H7 (cell line): ENCODE measurements around the gene CD300LD. TPM values are rescaled to one million over a fixed set of nuclear protein-coding genes. Genes with fewer than 3 reads are reported as not detected.
A peak's percentile ranks its signal among the peaks of the same experiment; 100 is the strongest.

ENCODE experiments used
- DNase-seq: peaks from one replicate; pipeline ENCODE4 v3.0.0; 2012
- H3K27me3 ChIP-seq: 2 replicates; pipeline ENCODE4 v1.6.0; 2011; ENCODE audit warnings: mild to moderate bottlenecking, low read length; ENCODE audit not compliant: control insufficient read depth, insufficient read depth
- H3K36me3 ChIP-seq: replicated peaks from 2 replicates; pipeline ENCODE4 v1.5.1; 2011; ENCODE audit warnings: low read length; ENCODE audit not compliant: control insufficient read depth, insufficient read depth
- H3K4me3 ChIP-seq: 2 replicates; pipeline ENCODE4 v1.5.1; 2011; ENCODE audit warnings: low read depth, mild to moderate bottlenecking, control low read depth, low read length, moderate library complexity; ENCODE audit not compliant: insufficient read depth
- total RNA-seq: library from RNA; depleted of rRNA; stranded (reverse); fragments of >200 nt; shearing (Covaris generic); gene quantifications from 2 replicates; pipeline ENCODE4 v1.2.3, GENCODE V29; 2014

The CD300LD gene
- total RNA-seq, 1 experiment from 2014 or later: not detected

- DNase-seq: no peak
- Histone ChIP-seq H3K4me3 (no peak overlapping the region), H3K36me3 (no peaks in the 10 kb centered on the region), H3K27me3 (no peaks in the 10 kb centered on the region; the same call in 1 of the 2 replicates)
Observed at GRCh38 chr17:74550602-74551001, 41.5 kb downstream of the CD300LD start.

GRCh38 chr17:74549343-74549742, 42.7 kb downstream of the CD300LD start:
- DNase-seq: no peak

DNA sequence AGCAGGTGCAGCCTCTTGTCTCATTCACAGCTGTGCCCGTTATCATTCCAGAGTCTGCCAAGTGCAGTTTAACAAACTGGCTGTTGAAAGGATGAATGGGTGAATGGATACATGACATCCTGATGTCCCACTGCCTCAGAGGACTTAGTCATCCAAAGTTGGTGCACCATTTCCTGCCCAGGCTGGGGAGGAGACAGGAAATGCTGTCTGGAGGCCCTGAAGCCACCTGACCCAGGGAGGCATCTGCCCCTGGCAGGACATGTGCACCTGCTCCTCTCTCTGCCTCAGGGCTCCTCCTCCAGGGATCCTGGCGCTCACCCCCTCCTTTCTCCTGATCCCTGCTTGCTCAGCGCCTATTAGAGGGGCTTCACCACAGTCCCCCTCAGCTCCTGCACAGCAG, 44.3 kb downstream of the CD300LD start:
- Histone ChIP-seq H3K27me3 (no peaks in the 10 kb centered on the region), H3K4me3 (no peak overlapping the region), H3K36me3 (no peaks in the 10 kb centered on the region)
- DNase-seq: no peak

More at GRCh38 chr17:74549343-74549742, 42.7 kb downstream of the CD300LD start:
- H3K36me3 ChIP-seq: no peaks in the 10 kb centered on the region
- no peaks in the 10 kb centered on the region for H3K27me3 ChIP-seq
- H3K4me3 ChIP-seq: no peak overlapping the region

GRCh38 chr17:74547264-74547663, 44.8 kb downstream of the CD300LD start:
- no peaks in the 10 kb centered on the region for H3K27me3 ChIP-seq
- no peaks in the 10 kb centered on the region for H3K36me3 ChIP-seq
- H3K4me3 ChIP-seq: no peak overlapping the region
- DNase-seq: no peak

- H3K27me3 ChIP-seq: no peaks in the 10 kb centered on the region
- H3K4me3 ChIP-seq: no peak overlapping the region
- H3K36me3 ChIP-seq: no peaks in the 10 kb centered on the region
- no peak for DNase-seq
Observed at GRCh38 chr17:74546586-74546985, 45.5 kb downstream of the CD300LD start.

DNA sequence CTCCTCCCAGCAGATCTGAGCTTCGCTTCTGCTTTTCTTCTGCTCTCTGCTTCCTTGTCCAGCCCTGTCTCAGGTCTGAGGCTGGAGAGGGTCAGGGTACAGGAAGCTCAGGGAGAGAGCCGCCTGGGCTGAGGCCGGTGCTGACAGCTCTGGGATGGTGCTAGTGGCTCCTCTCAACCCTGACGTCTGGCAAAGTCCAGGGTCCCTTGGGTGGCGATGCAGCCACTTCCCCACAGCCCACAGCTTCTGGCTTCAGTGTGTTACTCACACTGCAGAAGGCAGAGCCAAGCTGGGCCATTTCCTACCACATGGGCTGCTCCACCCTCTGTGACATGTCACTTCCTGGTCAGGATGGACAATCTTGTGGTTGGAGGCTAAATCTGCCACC, 46.2 kb downstream of the CD300LD start, which contains the start of gene CD300C:
Gene CD300C (minus strand): TSS at position 273 of the 388 bp plus-strand sequence. CDS start 333 bp downstream, outside the sequence.
- Histone ChIP-seq H3K27me3 (no peaks in the 10 kb centered on the region), H3K36me3 (no peaks in the 10 kb centered on the region), H3K4me3 (no peak within 1 kb of the TSS)
- no peak for DNase-seq

DNA sequence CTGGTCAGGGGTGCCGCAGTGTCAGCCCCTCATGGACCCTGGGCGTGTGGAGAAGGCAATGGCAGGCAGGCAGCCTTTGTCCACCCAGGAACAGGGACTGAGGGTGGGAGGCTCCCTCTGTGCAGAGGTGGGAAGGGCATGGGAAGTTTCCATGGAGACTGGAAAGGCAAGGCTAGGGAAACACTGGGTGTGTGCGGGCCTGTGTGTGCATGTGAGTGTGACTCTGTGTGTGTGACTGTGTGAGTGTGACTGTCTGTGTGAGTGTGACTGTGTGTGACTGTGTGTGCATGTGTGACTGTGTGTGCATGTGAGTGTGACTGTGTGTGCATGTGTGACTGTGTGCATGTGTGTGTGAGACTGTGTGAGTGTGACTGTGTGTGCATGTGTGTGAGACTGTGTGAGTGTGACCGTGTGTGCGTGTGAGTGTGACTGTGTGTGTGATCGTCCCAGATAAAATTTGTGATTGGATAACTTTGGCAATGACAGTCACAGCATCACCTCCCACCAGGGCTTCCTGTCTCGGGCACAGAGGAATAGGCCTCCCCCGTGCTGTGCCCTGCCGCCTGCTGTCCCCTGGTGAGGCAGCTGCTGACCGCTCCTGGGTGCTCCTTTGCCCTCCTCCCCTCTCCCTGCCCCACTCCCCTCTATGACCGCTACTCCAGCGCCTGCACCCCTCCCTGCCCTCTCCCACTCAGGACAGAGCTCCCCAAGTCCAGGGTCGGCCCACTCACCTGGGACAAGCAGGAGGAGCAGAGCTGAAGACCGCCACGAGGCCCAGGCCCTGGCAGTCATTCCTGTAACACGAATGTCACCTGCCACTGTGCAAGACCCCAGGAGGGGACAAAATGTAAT, 46.9 kb downstream of the CD300LD start:
- Histone ChIP-seq H3K27me3 (no peaks in the 10 kb centered on the region), H3K36me3 (no peaks in the 10 kb centered on the region), H3K4me3 (no peak overlapping the region)
- no peak for DNase-seq

DNA sequence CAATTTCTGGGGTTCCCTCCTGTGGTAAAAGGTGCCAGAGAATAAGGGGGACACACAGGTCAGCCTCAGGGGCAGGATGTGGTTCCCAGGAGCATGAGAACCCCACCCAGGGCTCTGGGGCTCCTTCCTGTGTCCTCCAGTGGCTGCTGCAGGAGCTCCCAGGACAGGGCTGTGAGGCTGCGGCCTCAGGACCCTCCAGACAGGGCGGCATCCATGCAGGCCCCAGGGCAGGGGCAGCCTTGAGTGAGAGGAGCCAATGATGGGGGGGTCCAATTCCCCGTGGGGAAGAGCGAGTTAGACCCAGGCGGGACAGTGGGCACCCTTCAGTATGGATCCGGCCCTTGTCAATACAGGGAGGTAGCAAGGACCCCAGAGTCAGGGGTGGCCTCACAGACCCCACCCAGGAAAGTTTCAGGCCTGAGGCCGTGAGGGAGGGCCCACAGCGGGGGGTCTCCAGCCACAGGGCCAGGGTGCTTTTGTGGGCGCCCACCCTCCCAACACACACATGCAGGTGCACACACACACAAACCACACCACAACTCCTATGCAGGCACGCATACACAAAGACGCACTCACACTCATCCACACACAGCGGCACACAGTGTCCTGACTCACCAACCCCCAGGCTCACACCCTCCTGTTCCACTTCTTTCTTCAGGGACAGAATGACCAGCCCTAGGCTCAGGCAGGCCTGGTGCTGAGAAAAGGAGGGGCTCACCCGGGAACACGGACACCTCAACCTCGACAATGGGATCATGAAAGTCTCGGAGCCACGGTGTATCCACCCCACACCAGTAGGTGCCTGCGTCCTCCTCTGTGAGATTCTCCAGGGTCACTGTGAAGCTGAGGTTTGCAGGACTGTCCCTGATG, 48.0 kb downstream of the CD300LD start:
- H3K36me3 ChIP-seq: no peaks in the 10 kb centered on the region
- no peaks in the 10 kb centered on the region for H3K27me3 ChIP-seq
- no peak overlapping the region for H3K4me3 ChIP-seq
- DNase-seq: peak; percentile 43

DNA sequence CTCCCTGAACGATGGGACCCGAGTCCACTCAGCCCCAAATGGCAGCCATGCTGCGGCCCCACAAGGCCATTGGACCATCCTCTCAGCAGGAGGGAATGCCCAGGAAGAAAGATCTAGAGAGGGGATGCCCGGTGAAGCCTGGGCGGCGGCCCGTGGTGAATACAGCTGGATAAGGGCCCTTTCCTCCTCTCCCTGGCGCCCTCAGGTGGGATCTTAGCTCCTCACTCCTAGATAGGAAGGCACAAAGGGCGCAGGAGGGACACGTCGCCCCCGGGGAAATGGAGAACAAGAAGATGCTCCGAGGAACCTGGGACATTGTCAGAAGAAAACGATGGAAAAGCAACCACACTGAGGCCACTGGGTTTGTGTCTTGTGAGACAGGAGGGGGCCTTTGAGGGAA, 48.7 kb downstream of the CD300LD start:
- Histone ChIP-seq H3K27me3 (no peaks in the 10 kb centered on the region), H3K4me3 (no peak overlapping the region), H3K36me3 (no peaks in the 10 kb centered on the region)
- DNase-seq: peak; percentile 76

GRCh38 chr17:74542727-74543383, 49.2 kb downstream of the CD300LD start:
- DNase-seq: peak; percentile 33
- Histone ChIP-seq H3K27me3 (no peaks in the 10 kb centered on the region), H3K4me3 (no peak overlapping the region), H3K36me3 (no peaks in the 10 kb centered on the region)

GRCh38 chr17:74542166-74542565, 49.9 kb downstream of the CD300LD start:
- DNase-seq: peak; percentile 32
- Histone ChIP-seq H3K4me3 (no peak overlapping the region), H3K36me3 (no peaks in the 10 kb centered on the region), H3K27me3 (no peaks in the 10 kb centered on the region)

DNA sequence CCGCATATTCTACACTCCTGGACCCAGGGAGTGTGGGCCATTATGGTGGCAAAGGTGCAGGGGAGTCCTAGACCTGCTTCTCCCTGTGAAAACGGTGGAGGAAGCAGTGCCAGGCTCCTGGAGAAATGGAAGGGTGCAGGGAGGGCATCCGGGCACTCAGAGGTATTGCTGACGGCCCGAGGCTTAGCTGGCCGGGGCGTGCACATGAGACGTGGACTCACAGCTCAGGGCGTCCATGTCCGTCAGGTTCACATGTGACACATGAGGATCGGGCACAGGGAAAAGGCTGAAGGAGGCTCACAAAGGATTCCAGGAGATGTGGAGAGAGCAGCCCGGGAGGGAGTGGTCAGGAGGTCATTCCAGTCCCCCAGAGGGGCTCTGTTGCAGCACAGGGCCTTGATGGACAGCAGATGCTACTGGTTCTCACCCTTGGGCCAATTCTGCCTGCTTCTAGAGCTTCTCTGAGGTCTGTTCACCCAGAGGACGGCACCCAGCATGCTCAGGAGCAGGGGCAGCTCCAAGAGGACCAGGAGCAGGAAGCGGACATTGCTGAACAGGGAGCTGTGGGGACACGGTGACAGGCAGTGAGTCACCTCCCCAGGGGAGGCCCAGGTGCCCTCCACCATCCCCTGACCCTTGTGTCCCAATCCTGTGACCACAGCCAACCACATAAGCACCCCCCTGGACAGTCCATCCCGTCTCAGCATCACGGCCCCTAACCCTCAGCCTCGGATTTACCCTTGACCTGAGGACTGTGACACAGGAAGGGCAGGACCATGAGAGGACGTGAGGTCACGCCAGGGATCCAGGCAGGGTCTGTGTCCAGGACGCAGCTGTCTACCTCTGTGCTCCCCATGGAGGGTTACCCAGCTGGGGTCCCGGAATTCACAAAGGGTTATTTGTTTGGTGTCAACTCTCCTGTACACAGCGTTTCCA, 50.6 kb downstream of the CD300LD start:
- Histone ChIP-seq H3K27me3 (no peaks in the 10 kb centered on the region; the same call in 1 of the 2 replicates), H3K36me3 (no peaks in the 10 kb centered on the region), H3K4me3 (no peak overlapping the region)
- peak; percentile 44 for DNase-seq

GRCh38 chr17:74539281-74539820, 52.7 kb downstream of the CD300LD start:
- H3K36me3 ChIP-seq: no peaks in the 10 kb centered on the region
- DNase-seq: peak; percentile 26
- no peaks in the 10 kb centered on the region; the same call in none of the 2 replicates for H3K27me3 ChIP-seq
- H3K4me3 ChIP-seq: no peak overlapping the region
